B cell (primary cell): ENCODE measurements around the gene SPACA5. TPM values are rescaled to one million over a fixed set of nuclear protein-coding genes. Genes with fewer than 3 reads are reported as not detected.

Source experiments
- ATAC-seq: fragments of 200-7000 bp; cut with Tn5 transposase; one replicate; pipeline ENCODE4 v1.10.0; 2021; ENCODE audit warnings: low read depth, mild to moderate bottlenecking, moderate number of reproducible peaks, moderate library complexity
- CTCF ChIA-PET: fragments of 350-600 bp; sonication (Branson Sonifier 250); formaldehyde crosslinking; loops from one replicate; lab custom pipeline; 2021; ENCODE audit warnings: antibody characterized with exemption, inconsistent platforms; lab: Charles Lee
- POLR2A ChIA-PET: fragments of 350-600 bp; sonication (Branson Sonifier 250); formaldehyde crosslinking; loops from one replicate; lab custom pipeline; 2021; ENCODE audit warnings: antibody characterized with exemption; lab: Charles Lee
- DNase-seq: peaks from one replicate; pipeline ENCODE4 v3.0.0; 2013
- H2AFZ ChIP-seq: 2 replicates; pipeline ENCODE4 v1.6.1; 2012; ENCODE audit warnings: mild to moderate bottlenecking, low read depth, low read length; ENCODE audit not compliant: insufficient read depth, poor library complexity, severe bottlenecking
- H3K27ac ChIP-seq, 2 donors: 1 replicate in 1 of 2; 2 replicates in 1 of 2; pipeline ENCODE4 v1.5.1; 2012 to 2013; ENCODE audit warnings: low read length in 2 of 2, mild to moderate bottlenecking in 2 of 2, moderate library complexity in 1 of 2
- H3K27me3 ChIP-seq, 4 experiments: fragments of 200-600 bp in 1 of 4; sonication (generic) in 1 of 4; replicated peaks in 1 of 4; 1 replicate in 2 of 4; 2 replicates in 2 of 4; pipeline versions ENCODE4 v1.6.1 to v1.7.0; 2013 to 2016; ENCODE audit warnings: low read length in 3 of 4, mild to moderate bottlenecking in 2 of 4, mixed read lengths in 1 of 4, moderate library complexity in 1 of 4; ENCODE audit not compliant: insufficient read depth in 4 of 4, control insufficient read depth in 3 of 4; ENCODE audit errors: control extremely low read depth in 1 of 4
- H3K36me3 ChIP-seq, 2 experiments: replicated peaks in 1 of 2; 1 replicate in 1 of 2; 2 replicates in 1 of 2; pipeline versions ENCODE4 v1.6.1 to v1.7.1; 2013; ENCODE audit warnings: low read length in 1 of 2; ENCODE audit not compliant: insufficient read depth in 2 of 2, control insufficient read depth in 1 of 2; ENCODE audit errors: control extremely low read depth in 1 of 2, extremely low read depth in 1 of 2
- H3K4me1 ChIP-seq, 2 donors: fragments of 200-600 bp in 1 of 2; sonication (generic) in 1 of 2; 1 replicate in 1 of 2; 2 replicates in 1 of 2; pipeline versions ENCODE4 v1.5.1 to v1.6.1; 2013 to 2017; ENCODE audit warnings: low read length in 2 of 2; ENCODE audit not compliant: control insufficient read depth in 2 of 2, insufficient read depth in 2 of 2
- H3K4me2 ChIP-seq: replicated peaks from 2 replicates; pipeline ENCODE3; 2012; ENCODE audit warnings: mild to moderate bottlenecking, low read depth, low read length; ENCODE audit not compliant: poor library complexity, severe bottlenecking
- H3K4me3 ChIP-seq, 5 experiments: fragments of 200-600 bp in 1 of 5; sonication (generic) in 1 of 5; 1 replicate in 3 of 5; 2 replicates in 2 of 5; pipeline versions ENCODE4 v1.5.1 to v1.7.0; 2011 to 2016; ENCODE audit warnings: low read length in 4 of 5, mild to moderate bottlenecking in 4 of 5, low read depth in 2 of 5, control low read depth in 1 of 5, moderate library complexity in 1 of 5; ENCODE audit not compliant: insufficient read depth in 1 of 5; ENCODE audit errors: control extremely low read depth in 1 of 5, extremely low read depth in 1 of 5
- H3K79me2 ChIP-seq: fragments of 200-600 bp; sonication (generic); one replicate; pipeline ENCODE4 v1.6.0; 2016; ENCODE audit warnings: low read length; ENCODE audit not compliant: control insufficient read depth, insufficient read depth
- H3K9ac ChIP-seq: fragments of 200-600 bp; sonication (generic); 2 replicates; pipeline ENCODE4 v1.6.1; 2017; ENCODE audit warnings: mild to moderate bottlenecking, low read length, moderate library complexity
- H3K9me3 ChIP-seq, 3 donors: one replicate each; pipeline versions ENCODE4 v1.6.1 to v1.7.1; 2013; ENCODE audit warnings: low read length in 2 of 3; ENCODE audit not compliant: control insufficient read depth in 2 of 3, insufficient read depth in 1 of 3; ENCODE audit errors: control extremely low read depth in 1 of 3
- H4K20me1 ChIP-seq: 2 replicates; pipeline ENCODE4 v1.6.0; 2012; ENCODE audit warnings: mild to moderate bottlenecking, low read length; ENCODE audit not compliant: insufficient read depth, control insufficient read depth, poor library complexity, severe bottlenecking
- H3K27ac Mint-ChIP-seq: one replicate; pipeline ENCODE4 v1.8.0; 2021; ENCODE audit warnings: mixed read lengths
- H3K27me3 Mint-ChIP-seq: one replicate; pipeline ENCODE4 v1.8.0; 2021; ENCODE audit warnings: mixed read lengths
- H3K4me1 Mint-ChIP-seq: one replicate; pipeline ENCODE4 v1.8.0; 2021; ENCODE audit warnings: mixed read lengths
- H3K4me3 Mint-ChIP-seq: one replicate; pipeline ENCODE4 v1.8.0; 2021; ENCODE audit warnings: mixed read lengths
- H3K9me3 Mint-ChIP-seq: one replicate; pipeline ENCODE4 v1.8.0; 2022; ENCODE audit warnings: mixed read lengths; ENCODE audit not compliant: insufficient read depth
- EZH2 ChIP-seq: IDR thresholded peaks from 2 replicates; pipeline ENCODE4 v1.6.1; 2012; ENCODE audit warnings: borderline replicate concordance, low read depth, mild to moderate bottlenecking, moderate library complexity, low read length; ENCODE audit not compliant: insufficient read depth, poor library complexity, severe bottlenecking
- WGBS: methylation state at CpG from one replicate; pipeline ENCODE4 v1.1.5; 2013; ENCODE audit warnings: missing lambda C conversion rate; ENCODE audit not compliant: insufficient coverage; 5-methylcytosine and 5-hydroxymethylcytosine counted together
- intact Hi-C: fragments of 100-400 bp; cut with micrococcal nuclease; formaldehyde crosslinking; loops from one replicate; pipeline ENCODE4 v1.10.0; 2022
- polyA plus RNA-seq: library from polyadenylated mRNA; depleted of rRNA; stranded (reverse); fragments of >200 nt; gene quantifications from 2 replicates; pipeline ENCODE4 v1.2.3, GENCODE V29; 2012
- total RNA-seq, 2 donors: library from RNA; stranded (reverse); fragments of 120-200 nt in 1 of 2; gene quantifications; 1 replicate in 1 of 2; 2 replicates in 1 of 2; pipeline versions ENCODE4 v1.2.3 to v1.2.4, GENCODE V29; 2013 to 2022
- TF ChIP-seq, protein P1 (sequence below): fragments of 200-600 bp; IDR thresholded peaks from one replicate; pipeline ENCODE4 v1.8.0; 2022; ENCODE audit warnings: antibody characterized with exemption, mild to moderate bottlenecking

The SPACA5 gene
- total and polyA plus RNA-seq, 2 donors (not counting 1 experiment from before 2014, with no cell fraction given): not detected

DNA sequence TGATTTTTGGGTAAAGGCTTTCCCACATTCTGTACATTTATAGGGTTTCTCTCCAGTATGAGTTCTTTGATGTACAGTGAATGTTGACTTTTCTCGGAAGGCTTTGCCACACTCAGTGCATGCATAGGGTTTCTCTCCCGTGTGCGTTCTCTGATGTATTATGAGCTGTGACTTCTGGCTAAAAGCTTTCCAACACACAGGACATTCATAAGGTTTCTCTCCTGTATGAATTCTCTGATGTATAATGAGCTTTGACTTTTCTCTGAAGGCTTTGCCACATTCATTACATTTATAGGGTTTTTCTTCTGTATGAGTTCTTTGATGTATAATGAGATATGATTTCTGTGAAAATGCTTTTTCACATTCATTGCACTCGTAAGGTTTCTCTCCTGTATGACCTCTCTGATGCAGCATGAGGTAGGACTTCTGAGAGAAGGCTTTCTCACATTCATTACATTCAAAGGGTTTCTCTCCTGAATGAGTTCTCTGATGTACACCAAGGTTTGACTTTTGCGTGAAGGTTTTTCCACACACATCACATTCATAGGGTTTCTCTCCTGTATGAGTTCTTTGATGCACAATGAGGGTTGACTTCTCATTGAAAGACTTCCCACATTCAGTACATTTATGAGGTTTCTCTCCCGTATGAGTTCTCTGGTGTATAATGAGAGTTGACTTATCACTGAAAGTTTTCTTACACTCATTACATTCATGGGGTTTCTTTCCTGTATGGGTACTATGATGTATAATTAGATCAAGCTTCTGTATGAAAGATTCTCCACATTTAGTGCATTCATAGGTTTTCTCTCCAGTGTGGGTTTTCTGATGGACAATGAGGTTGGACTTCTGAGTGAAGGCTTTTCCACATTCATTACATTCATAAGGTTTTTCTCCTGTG, 30.3 kb upstream of the SPACA5 start:
- Histone ChIP-seq H3K4me2 (no peak overlapping the region), H2AFZ (no peak overlapping the region), H3K36me3 (peaks cover 6 to 38% of the 10 kb centered on the region in 2 experiments), H3K4me3 (no peak overlapping the region), H3K9me3 (peaks cover 16 to 52% (median 44%) of the 10 kb centered on the region in 3 donors), H4K20me1 (no peaks in the 10 kb centered on the region), H3K27me3 (no peaks in the 10 kb centered on the region), H3K9ac (no peak overlapping the region), H3K79me2 (no peaks in the 10 kb centered on the region), H3K4me1 (no peaks in the 10 kb centered on the region), H3K27ac (no peak overlapping the region)
- DNase-seq (no peak), ATAC-seq (no peak)
- POLR2A ChIA-PET: no interaction called here
- CTCF ChIA-PET: interaction anchor here (1.2 kb wide), 1 partner anchor 13 kb away, joined by 4 read pairs; no protein-coding TSS in a partner anchor
- intact Hi-C loops: no loop called here
- no peaks in the 10 kb centered on the region for H3K27me3 Mint-ChIP-seq
- H3K4me1 Mint-ChIP-seq: no peaks in the 10 kb centered on the region
- peaks cover 21% of the 10 kb centered on the region for H3K9me3 Mint-ChIP-seq
- H3K27ac Mint-ChIP-seq: no peak overlapping the region
- TF ChIP-seq EZH2: no peak
- TF ChIP-seq, protein P1, sequence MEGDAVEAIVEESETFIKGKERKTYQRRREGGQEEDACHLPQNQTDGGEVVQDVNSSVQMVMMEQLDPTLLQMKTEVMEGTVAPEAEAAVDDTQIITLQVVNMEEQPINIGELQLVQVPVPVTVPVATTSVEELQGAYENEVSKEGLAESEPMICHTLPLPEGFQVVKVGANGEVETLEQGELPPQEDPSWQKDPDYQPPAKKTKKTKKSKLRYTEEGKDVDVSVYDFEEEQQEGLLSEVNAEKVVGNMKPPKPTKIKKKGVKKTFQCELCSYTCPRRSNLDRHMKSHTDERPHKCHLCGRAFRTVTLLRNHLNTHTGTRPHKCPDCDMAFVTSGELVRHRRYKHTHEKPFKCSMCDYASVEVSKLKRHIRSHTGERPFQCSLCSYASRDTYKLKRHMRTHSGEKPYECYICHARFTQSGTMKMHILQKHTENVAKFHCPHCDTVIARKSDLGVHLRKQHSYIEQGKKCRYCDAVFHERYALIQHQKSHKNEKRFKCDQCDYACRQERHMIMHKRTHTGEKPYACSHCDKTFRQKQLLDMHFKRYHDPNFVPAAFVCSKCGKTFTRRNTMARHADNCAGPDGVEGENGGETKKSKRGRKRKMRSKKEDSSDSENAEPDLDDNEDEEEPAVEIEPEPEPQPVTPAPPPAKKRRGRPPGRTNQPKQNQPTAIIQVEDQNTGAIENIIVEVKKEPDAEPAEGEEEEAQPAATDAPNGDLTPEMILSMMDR: no peak
- no CpG with 5 or more reads among the region's 6 CpGs for WGBS
- H3K4me3 Mint-ChIP-seq: no peak overlapping the region
